CD4-positive, CD25-positive, alpha-beta regulatory T cell (primary cell): ENCODE measurements around the gene CASP10. TPM values are rescaled to one million over a fixed set of nuclear protein-coding genes. Genes with fewer than 3 reads are reported as not detected.
A peak's percentile ranks its signal among the peaks of the same experiment; 100 is the strongest.
"Not testable (repeated sequence)": the region's sequence is repeated elsewhere in the genome, so short reads cannot be mapped to it uniquely, and the experiment has no call there.

ENCODE experiments used
- ATAC-seq, 2 donors: fragments of 150-1000 bp; cut with Tn5 transposase; one replicate each; pipeline ENCODE4 v1.10.0; 2021; ENCODE audit warnings: low read depth in 2 of 2, moderate number of reproducible peaks in 2 of 2, moderate library complexity in 1 of 2
- DNase-seq, 3 donors: peaks; one replicate each; pipeline versions ENCODE4 v3.0.0 to v3.0.0-alpha.2; 2012 to 2022; ENCODE audit warnings: mixed read lengths in 1 of 3
- H3K27ac ChIP-seq: one replicate; pipeline ENCODE4 v1.7.0; 2013; ENCODE audit warnings: mild to moderate bottlenecking, low read length; ENCODE audit not compliant: insufficient read depth, poor library complexity, severe bottlenecking
- H3K27me3 ChIP-seq: one replicate; pipeline ENCODE4 v1.7.0; 2013; ENCODE audit warnings: low read length; ENCODE audit not compliant: control insufficient read depth, insufficient read depth
- H3K36me3 ChIP-seq: one replicate; pipeline ENCODE4 v1.7.0; 2013; ENCODE audit warnings: mild to moderate bottlenecking, low read length, moderate library complexity; ENCODE audit not compliant: control insufficient read depth, insufficient read depth
- H3K4me1 ChIP-seq: 2 replicates; pipeline ENCODE4 v1.7.0; 2013; ENCODE audit warnings: mild to moderate bottlenecking, low read length; ENCODE audit not compliant: insufficient read depth, control insufficient read depth, poor library complexity, severe bottlenecking
- H3K4me3 ChIP-seq: one replicate; pipeline ENCODE4 v1.7.0; 2013; ENCODE audit warnings: low read depth, mild to moderate bottlenecking, low read length, moderate library complexity
- H3K9me3 ChIP-seq, 2 experiments: 1 replicate in 1 of 2; 2 replicates in 1 of 2; pipeline ENCODE4 v1.7.0; 2013; ENCODE audit warnings: low read length in 2 of 2, mild to moderate bottlenecking in 1 of 2, moderate library complexity in 1 of 2; ENCODE audit not compliant: control insufficient read depth in 2 of 2
- H3K27ac Mint-ChIP-seq, 3 donors: one replicate each; pipeline ENCODE4 v1.8.0; 2020 to 2022; ENCODE audit warnings: mild to moderate bottlenecking in 3 of 3, mixed read lengths in 3 of 3, moderate library complexity in 2 of 3
- H3K27me3 Mint-ChIP-seq: one replicate; pipeline ENCODE4 v1.8.0; 2022; ENCODE audit warnings: mild to moderate bottlenecking, mixed read lengths
- H3K36me3 Mint-ChIP-seq: one replicate; pipeline ENCODE4 v1.8.0; 2020; ENCODE audit warnings: mixed read lengths
- H3K4me1 Mint-ChIP-seq, 4 donors: one replicate each; pipeline ENCODE4 v1.8.0; 2020 to 2022; ENCODE audit warnings: mixed read lengths in 4 of 4, mild to moderate bottlenecking in 1 of 4
- H3K4me3 Mint-ChIP-seq, 4 donors: one replicate each; pipeline ENCODE4 v1.8.0; 2020 to 2022; ENCODE audit warnings: mild to moderate bottlenecking in 4 of 4, mixed read lengths in 4 of 4, moderate library complexity in 3 of 4
- H3K9me3 Mint-ChIP-seq, 7 donors: one replicate each; pipeline ENCODE4 v1.8.0; 2020 to 2022; ENCODE audit warnings: mixed read lengths in 7 of 7, mild to moderate bottlenecking in 3 of 7, moderate library complexity in 2 of 7
- polyA plus RNA-seq, 4 donors: library from polyadenylated mRNA; unstranded; fragments of 300-500 nt; fragmentation: Illumina TruSeq; gene quantifications; one replicate each; pipeline ENCODE4 v1.2.3, GENCODE V29; 2021
- total RNA-seq: library from RNA; stranded (reverse); gene quantifications from one replicate; pipeline ENCODE4 v1.2.3, GENCODE V29; 2022

CASP10 gene
- total and polyA plus RNA-seq, 5 donors from 2014 or later, result 4.4 to 15.1 (median 6.0) TPM

GRCh38 chr2:201176081-201176481 lies 6.9 kb upstream of the CASP10 start:
- no peaks in the 10 kb centered on the region for H3K27me3 ChIP-seq
- no peak overlapping the region for H3K4me3 ChIP-seq
- DNase-seq (no peak), ATAC-seq (no peak)
- Mint-ChIP-seq H3K4me1 (peaks cover 11 to 19% (median 17%) of the 10 kb centered on the region in 4 donors), H3K27me3 (no peaks in the 10 kb centered on the region), H3K36me3 (no peaks in the 10 kb centered on the region), H3K27ac (no peak overlapping the region), H3K9me3 (peaks cover 0 to 10% (median 5%) of the 10 kb centered on the region in 7 donors), H3K4me3 (peak overlapping the region in 1 of 4 donors; percentile 62)
- H3K4me1 ChIP-seq, result no peaks in the 10 kb centered on the region
- peaks cover 4 to 8% of the 10 kb centered on the region in 2 experiments for H3K9me3 ChIP-seq
- H3K36me3 ChIP-seq, result no peaks in the 10 kb centered on the region
- H3K27ac ChIP-seq, result no peak overlapping the region

- Mint-ChIP-seq H3K36me3 (no peaks in the 10 kb centered on the region), H3K9me3 (no peaks in the 10 kb centered on the region), H3K27ac (peak overlapping the region in 2 of 3 donors; percentile 56 to 68), H3K27me3 (no peaks in the 10 kb centered on the region), H3K4me1 (peaks cover 11 to 39% (median 28%) of the 10 kb centered on the region in 4 donors), H3K4me3 (no peak overlapping the region)
- no peak overlapping the region for H3K27ac ChIP-seq
- peaks cover 13% of the 10 kb centered on the region for H3K4me1 ChIP-seq
- H3K36me3 ChIP-seq, result no peaks in the 10 kb centered on the region
- H3K27me3 ChIP-seq, result no peaks in the 10 kb centered on the region
- DNase-seq, result peak in 2 of 3 donors; percentile 11 to 45
- no peak overlapping the region for H3K4me3 ChIP-seq
- H3K9me3 ChIP-seq, result no peaks in the 10 kb centered on the region
- ATAC-seq, result peak in 1 of 2 donors; percentile 22
Observed at GRCh38 chr2:201180010-201180409, 2.9 kb upstream of the CASP10 start.

- peak overlapping the region; percentile 84 to 95 (median 90) for H3K4me3 Mint-ChIP-seq
- H3K27ac Mint-ChIP-seq, result peak overlapping the region; percentile 79 to 94 (median 92)
- peaks cover 0 to 2% (median 0%) of the 10 kb centered on the region in 7 donors for H3K9me3 Mint-ChIP-seq
- H3K27me3 Mint-ChIP-seq, result no peaks in the 10 kb centered on the region
- Histone ChIP-seq H3K27ac (peak overlapping the region; percentile 43), H3K36me3 (peaks cover 12% of the 10 kb centered on the region), H3K4me1 (peaks cover 34% of the 10 kb centered on the region), H3K4me3 (peak overlapping the region; percentile 95), H3K27me3 (no peaks in the 10 kb centered on the region), H3K9me3 (no peaks in the 10 kb centered on the region)
- H3K36me3 Mint-ChIP-seq, result peaks cover 17% of the 10 kb centered on the region
- peak in 1 of 2 donors; percentile 23 for ATAC-seq
- DNase-seq, result no peak
- H3K4me1 Mint-ChIP-seq, result peaks cover 21 to 62% (median 37%) of the 10 kb centered on the region in 4 donors
Observed at GRCh38 chr2:201183365-201183727, 405 bp downstream of the CASP10 start.

- H3K9me3 Mint-ChIP-seq, H3K27ac ChIP-seq, H3K27me3 Mint-ChIP-seq, ATAC-seq, H3K27me3 ChIP-seq, H3K9me3 ChIP-seq, DNase-seq: not testable (repeated sequence)
- peaks cover 34% of the 10 kb centered on the region for H3K4me1 ChIP-seq
- H3K36me3 Mint-ChIP-seq, result peaks cover 17% of the 10 kb centered on the region
- H3K4me3 ChIP-seq, result peak overlapping the region; percentile 95
- peak overlapping the region; percentile 79 to 92 (median 91) for H3K27ac Mint-ChIP-seq
- H3K4me3 Mint-ChIP-seq, result peak overlapping the region; percentile 84 to 97 (median 90)
- H3K4me1 Mint-ChIP-seq, result peaks cover 21 to 65% (median 40%) of the 10 kb centered on the region in 4 donors
- H3K36me3 ChIP-seq, result peaks cover 12% of the 10 kb centered on the region
Observed at GRCh38 chr2:201183835-201184234, 894 bp downstream of the CASP10 start.

- not testable (repeated sequence) for DNase-seq, H3K9me3 ChIP-seq, H3K27me3 Mint-ChIP-seq, H3K9me3 Mint-ChIP-seq, ATAC-seq, H3K27ac ChIP-seq, H3K27me3 ChIP-seq
- Histone ChIP-seq H3K36me3 (peaks cover 12% of the 10 kb centered on the region), H3K4me3 (peak overlapping the region; percentile 95), H3K4me1 (peaks cover 37% of the 10 kb centered on the region)
- Mint-ChIP-seq H3K36me3 (peaks cover 17% of the 10 kb centered on the region), H3K4me1 (peaks cover 21 to 66% (median 40%) of the 10 kb centered on the region in 4 donors), H3K4me3 (peak overlapping the region; percentile 84 to 97 (median 90)), H3K27ac (peak overlapping the region; percentile 79 to 92 (median 91))
Observed at GRCh38 chr2:201184248-201184647, 1.3 kb downstream of the CASP10 start.

GRCh38 chr2:201185863-201186262 lies 2.9 kb downstream of the CASP10 start:
- H3K36me3 ChIP-seq, result peaks cover 12% of the 10 kb centered on the region
- H3K4me1 ChIP-seq, result peaks cover 44% of the 10 kb centered on the region
- H3K4me3 Mint-ChIP-seq, result peak overlapping the region; percentile 84 to 91 (median 88)
- DNase-seq (no peak), ATAC-seq (no peak)
- H3K27me3 Mint-ChIP-seq, result no peaks in the 10 kb centered on the region
- no peaks in the 10 kb centered on the region for H3K27me3 ChIP-seq
- H3K36me3 Mint-ChIP-seq, result peaks cover 20% of the 10 kb centered on the region
- peaks cover 17 to 73% (median 48%) of the 10 kb centered on the region in 4 donors for H3K4me1 Mint-ChIP-seq
- peak overlapping the region; percentile 77 to 92 (median 86) for H3K27ac Mint-ChIP-seq
- H3K4me3 ChIP-seq, result peak overlapping the region; percentile 95
- H3K9me3 ChIP-seq, result no peaks in the 10 kb centered on the region
- H3K27ac ChIP-seq, result no peak overlapping the region
- peaks cover 0 to 2% (median 0%) of the 10 kb centered on the region in 7 donors for H3K9me3 Mint-ChIP-seq

- Mint-ChIP-seq H3K4me1 (peaks cover 25 to 84% (median 56%) of the 10 kb centered on the region in 4 donors), H3K36me3 (peaks cover 20% of the 10 kb centered on the region), H3K4me3 (peak overlapping the region in 3 of 4 donors; percentile 29 to 68 (median 39)), H3K9me3 (peaks cover 0 to 2% (median 0%) of the 10 kb centered on the region in 7 donors), H3K27ac (peak overlapping the region in 2 of 3 donors; percentile 52 to 54), H3K27me3 (no peaks in the 10 kb centered on the region)
- ATAC-seq (no peak), DNase-seq (no peak)
- H3K36me3 ChIP-seq, result peaks cover 12% of the 10 kb centered on the region
- peaks cover 55% of the 10 kb centered on the region for H3K4me1 ChIP-seq
- no peak overlapping the region for H3K4me3 ChIP-seq
- no peaks in the 10 kb centered on the region for H3K9me3 ChIP-seq
- no peaks in the 10 kb centered on the region for H3K27me3 ChIP-seq
- no peak overlapping the region for H3K27ac ChIP-seq
Observed at GRCh38 chr2:201186982-201187381, 4.0 kb downstream of the CASP10 start.

- no peaks in the 10 kb centered on the region for H3K27me3 ChIP-seq
- H3K36me3 ChIP-seq, result peaks cover 12% of the 10 kb centered on the region
- Mint-ChIP-seq H3K27me3 (no peaks in the 10 kb centered on the region), H3K9me3 (peaks cover 0 to 2% (median 0%) of the 10 kb centered on the region in 7 donors), H3K4me3 (peak overlapping the region in 1 of 4 donors; percentile 50), H3K4me1 (peaks cover 25 to 90% (median 60%) of the 10 kb centered on the region in 4 donors), H3K36me3 (peaks cover 24% of the 10 kb centered on the region), H3K27ac (peak overlapping the region; percentile 3 to 69 (median 68))
- no peak for DNase-seq
- H3K27ac ChIP-seq, result no peak overlapping the region
- H3K9me3 ChIP-seq, result no peaks in the 10 kb centered on the region
- ATAC-seq, result no peak
- H3K4me1 ChIP-seq, result peaks cover 60% of the 10 kb centered on the region
- H3K4me3 ChIP-seq, result no peak overlapping the region
Observed at GRCh38 chr2:201188449-201188848, 5.5 kb downstream of the CASP10 start.
